Measurements from ENCODE around the gene APAF1.
"Not testable (repeated sequence)": the region's sequence is repeated elsewhere in the genome, so short reads cannot be mapped to it uniquely, and the experiment has no call there.

Gene APAF1

GRCh38 chr12:98618952-98619351 lies 26.1 kb upstream of the APAF1 start:
- H3K27ac ChIP-seq = no peak overlapping the region
- TF ChIP-seq CTCF (conservative IDR thresholded peaks at IDR 0.05) = no peak

GRCh38 chr12:98635657-98636323 lies 9.3 kb upstream of the APAF1 start:
- H3K27ac ChIP-seq = no peak overlapping the region
- TF ChIP-seq CTCF (conservative IDR thresholded peaks at IDR 0.05) = no peak

- TF ChIP-seq CTCF (conservative IDR thresholded peaks at IDR 0.05) = no peak
- H3K27ac ChIP-seq = no peak overlapping the region
Observed at GRCh38 chr12:98637068-98637467, 8.0 kb upstream of the APAF1 start.

- no peak overlapping the region for H3K27ac ChIP-seq
- TF ChIP-seq CTCF (conservative IDR thresholded peaks at IDR 0.05) = no peak
Observed at GRCh38 chr12:98638009-98638408, 7.1 kb upstream of the APAF1 start.

GRCh38 chr12:98639491-98639890 lies 5.6 kb upstream of the APAF1 start:
- TF ChIP-seq CTCF (conservative IDR thresholded peaks at IDR 0.05) = no peak
- no peak overlapping the region for H3K27ac ChIP-seq

GRCh38 chr12:98642801-98643200 lies 2.3 kb upstream of the APAF1 start:
- H3K27ac ChIP-seq = not testable (repeated sequence)

- TF ChIP-seq CTCF (conservative IDR thresholded peaks at IDR 0.05) = peak; percentile 19; the same call in 1 of the 2 replicates
- peak overlapping the region; percentile 74 for H3K27ac ChIP-seq
Observed at GRCh38 chr12:98644433-98644711, 718 bp upstream of the APAF1 start.

- TF ChIP-seq CTCF (conservative IDR thresholded peaks at IDR 0.05) = no peak
- H3K27ac ChIP-seq = peak overlapping the region; percentile 74
Observed at GRCh38 chr12:98645572-98646067, 530 bp downstream of the APAF1 start.
